Globus pallidus (tissue), 1 donor: Measurements from ENCODE around the gene SPECC1L.

Experiments
- DNase-seq: peaks from one replicate; pipeline ENCODE4 v3.0.0-alpha.2; 2015; ENCODE audit warnings: low spot score

The SPECC1L gene

DNA sequence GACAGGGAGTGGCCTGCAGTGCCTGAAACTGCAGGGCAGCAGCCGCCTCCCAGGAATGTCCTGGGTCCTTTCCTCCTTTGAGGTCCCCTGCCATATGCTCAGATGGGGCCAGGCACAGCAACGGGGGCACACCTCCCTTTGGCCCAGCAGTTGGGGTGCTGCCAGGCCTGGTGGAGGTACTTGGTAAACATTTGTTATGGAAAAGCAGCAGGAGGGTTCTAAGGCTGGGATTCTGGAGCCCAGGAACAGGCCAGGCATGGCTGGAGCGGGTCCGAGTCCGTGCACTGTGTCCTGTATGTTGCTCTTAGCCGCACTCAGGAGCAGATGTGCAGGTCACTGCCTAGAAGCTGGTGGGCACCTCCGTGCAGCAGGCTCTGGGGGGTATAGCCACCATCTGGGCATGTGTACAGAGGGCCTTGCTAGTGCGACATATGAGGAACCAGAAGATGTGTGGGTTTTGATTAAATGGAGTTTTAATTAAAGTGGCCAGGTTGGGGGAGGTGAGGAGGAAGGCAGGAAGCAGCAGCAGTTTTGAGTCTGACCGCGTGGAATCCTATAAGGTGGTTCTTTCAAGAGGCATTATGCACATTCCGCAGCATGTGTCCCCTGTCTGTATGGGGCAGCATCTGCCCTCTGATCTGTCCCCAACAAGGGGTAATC lies 158.2 kb downstream of the SPECC1L start:
- no peak for DNase-seq

DNA sequence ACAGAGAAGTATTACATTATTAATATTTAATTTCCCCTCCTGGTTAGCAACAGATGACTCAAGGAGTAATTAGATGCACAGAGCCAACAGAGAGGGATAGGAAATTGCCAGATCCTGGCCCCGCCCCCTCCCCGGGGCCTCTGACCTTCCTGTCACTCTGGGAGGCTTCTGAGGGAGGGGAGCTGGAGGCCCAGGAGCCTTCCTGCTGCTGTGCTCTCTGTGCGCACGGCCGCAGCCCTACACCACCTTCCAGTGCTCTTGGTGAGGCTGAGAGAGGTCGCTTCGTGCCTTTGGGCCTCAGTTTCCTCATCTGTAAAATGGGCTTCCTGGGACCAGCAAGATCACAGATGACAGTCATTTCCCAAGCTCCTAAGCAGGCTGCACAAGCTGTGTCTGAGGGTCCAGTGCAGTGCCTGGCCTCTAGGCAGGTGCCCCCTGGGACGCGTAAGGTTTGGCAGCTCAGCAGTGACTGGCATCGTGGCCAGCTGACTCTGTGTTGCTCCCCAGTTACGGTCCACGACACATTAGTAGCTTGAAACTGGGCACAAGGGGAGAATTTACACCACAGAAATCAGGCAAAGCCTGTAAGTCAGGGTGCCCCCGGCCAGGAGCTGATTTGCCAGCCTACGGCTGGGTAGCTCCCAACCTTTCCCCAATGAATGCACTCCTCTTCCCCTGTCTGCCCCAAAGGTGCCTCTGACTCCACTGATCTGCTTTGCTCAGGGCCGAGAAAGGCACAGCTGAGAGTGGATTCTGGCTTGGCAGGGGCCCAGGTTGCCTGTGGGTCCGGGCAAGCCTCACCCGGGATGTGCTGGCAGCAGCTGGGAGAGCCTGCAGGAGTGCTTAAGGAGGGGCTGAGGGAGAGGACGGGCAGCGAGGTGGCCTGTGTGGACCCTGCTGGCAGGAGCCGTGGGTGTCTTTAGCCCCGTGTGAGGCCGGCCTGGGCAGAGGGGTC lies 159.1 kb downstream of the SPECC1L start:
- DNase-seq = no peak

DNA sequence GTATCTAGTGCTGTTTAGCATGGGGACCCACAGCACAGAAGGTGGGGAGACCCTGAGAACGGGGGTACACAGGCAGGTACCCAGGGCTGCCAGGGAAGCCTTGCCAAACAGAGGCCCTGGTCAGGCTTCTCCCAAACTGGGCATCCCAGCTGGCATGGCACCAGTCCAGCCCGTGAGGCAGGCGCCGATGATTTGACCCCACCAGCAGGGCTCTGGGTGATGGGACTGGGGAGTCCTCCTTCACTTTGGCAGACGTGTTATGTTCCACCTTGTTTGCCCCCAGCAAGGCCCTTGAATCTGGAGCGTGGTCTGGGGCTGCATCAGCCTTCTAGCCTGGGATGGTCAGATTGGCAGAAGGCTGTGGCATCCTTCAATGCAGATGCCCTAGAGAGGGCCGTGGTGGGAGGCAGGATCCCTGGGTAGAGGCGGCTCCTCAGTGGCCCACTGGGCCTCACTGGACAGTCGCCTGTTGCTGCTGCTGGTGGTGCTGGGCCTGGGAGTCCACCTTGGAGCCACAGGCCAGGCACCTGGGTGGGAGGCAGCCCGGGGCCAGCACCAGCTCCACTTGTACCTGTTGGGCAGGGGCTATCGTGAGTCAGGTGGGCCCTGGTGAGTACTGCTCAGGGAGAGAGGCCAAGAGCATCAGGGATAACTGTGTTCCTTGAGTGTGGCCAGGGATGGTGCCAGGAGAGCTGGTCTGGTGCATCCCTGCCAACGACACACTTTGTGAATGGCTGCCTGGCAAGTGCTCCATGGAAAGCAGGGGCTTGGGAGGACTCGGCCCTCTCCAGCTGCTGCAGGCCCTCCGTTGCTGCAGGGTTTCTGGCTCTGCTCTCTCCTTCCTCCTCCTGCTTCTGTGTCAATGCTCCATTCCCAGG lies 160.0 kb downstream of the SPECC1L start:
- DNase-seq = no peak

DNA sequence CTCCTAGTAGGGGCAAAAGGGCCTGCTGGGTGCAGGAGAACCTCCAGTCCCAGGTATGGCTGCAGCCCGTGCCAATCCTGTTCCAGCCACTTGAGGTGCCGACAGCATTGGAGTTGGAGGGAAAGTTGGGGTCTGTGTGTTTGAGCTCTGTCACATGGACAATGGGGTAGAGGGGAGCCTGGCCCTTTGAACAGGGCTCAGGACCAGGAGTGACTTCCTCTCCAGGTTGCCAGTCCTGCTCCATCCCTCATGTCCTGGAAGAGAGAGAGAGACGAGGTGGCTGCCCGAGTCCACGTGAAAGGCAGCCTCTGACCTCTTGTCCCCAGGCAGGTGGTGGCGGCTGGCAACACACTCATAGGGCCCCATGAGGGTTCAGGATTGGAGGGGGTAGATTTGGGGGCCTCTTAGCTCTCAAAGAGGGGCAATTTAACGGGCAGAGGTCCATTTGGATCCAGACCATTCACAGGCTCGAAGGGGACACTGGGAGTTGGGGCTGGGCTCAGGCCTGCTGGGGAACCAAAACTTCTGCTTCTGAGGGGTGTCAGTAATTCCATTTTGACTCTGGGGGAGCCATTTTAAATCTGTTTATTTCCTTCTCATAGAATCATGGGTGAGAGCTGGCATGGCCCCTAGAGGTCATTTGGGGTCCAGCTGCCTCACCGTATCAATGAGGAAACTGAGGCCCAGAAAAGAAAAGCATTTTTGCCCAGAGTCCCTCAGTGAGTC lies 160.8 kb downstream of the SPECC1L start:
- DNase-seq = no peak

GRCh38 chr22:24432059-24432853 lies 161.6 kb downstream of the SPECC1L start:
- peak; percentile 22 for DNase-seq

GRCh38 chr22:24433001-24433827 lies 162.6 kb downstream of the SPECC1L start:
- no peak for DNase-seq

DNA sequence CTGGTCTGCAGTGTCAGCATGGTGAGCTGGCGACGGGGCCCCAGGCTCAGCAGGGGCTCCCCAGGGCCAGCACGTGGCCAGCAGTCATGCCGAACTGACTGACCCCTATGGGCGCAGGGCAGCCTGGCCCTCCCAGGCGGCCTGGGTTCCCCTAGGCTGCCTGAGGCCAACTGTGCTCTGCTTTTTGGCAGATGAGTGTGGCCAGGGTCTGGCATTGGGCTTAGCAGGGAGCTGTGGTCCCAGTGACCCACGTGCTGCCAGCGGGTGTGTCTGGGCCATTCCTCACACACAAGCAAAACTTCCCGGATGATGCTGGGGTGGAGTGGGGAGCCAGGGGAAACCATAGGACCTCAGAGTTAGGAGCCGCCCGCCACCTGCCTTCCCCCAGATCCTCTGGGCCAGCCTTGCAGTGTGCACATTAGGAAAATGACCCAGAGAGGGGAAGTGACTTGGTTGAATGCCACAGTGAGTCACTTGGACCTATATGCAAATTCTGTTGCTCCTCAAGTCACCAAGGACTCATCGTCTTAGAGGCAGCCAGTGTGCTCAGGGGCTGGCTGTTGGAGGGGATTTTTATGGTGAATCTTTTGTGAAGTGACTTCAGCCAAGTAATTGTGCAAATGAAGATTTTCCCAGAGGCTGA lies 163.3 kb downstream of the SPECC1L start:
- DNase-seq = no peak

DNA sequence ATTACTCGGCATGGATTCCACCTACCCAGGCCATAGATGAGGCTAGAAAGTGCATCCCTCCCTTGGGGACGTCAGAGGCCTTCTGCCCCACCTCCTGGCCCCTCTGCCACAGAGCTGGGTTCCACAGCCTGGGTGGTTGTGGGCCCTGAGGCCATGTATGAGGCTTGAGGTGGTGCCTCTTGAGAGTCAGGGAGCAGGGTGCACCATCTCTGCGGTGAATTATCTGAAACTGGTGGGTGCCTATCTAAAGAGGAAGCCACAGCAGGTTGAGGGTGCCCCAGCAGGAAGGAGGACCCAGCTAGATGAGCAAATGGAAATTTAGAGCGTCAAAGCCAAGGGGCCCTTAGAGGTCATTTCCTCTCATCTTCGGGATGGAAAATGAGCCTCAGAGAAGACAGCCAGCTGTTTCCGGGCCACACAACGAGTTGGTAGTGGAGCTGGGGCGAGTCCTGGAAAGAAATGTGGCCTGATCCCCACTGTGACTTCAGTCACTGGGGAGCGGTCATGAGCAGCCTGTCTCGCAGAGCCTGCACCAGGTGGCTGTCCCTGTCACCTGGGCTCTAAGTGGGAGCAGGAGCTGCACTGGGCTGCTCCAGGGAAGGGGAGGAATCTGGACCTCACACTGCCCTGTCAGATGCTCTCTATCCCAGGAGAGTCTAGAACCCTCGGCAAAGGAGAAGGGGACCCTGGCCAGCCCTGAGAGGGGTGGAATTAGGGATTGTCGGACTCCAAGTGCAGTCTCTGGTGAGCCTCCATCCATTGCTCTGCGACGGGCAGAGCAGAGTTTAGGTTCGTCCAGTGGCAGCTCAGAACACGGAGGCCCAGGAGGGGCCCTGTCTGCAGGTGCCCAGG lies 164.1 kb downstream of the SPECC1L start:
- DNase-seq = peak; percentile 19

GRCh38 chr22:24435323-24435645 lies 164.7 kb downstream of the SPECC1L start:
- DNase-seq = no peak

DNA sequence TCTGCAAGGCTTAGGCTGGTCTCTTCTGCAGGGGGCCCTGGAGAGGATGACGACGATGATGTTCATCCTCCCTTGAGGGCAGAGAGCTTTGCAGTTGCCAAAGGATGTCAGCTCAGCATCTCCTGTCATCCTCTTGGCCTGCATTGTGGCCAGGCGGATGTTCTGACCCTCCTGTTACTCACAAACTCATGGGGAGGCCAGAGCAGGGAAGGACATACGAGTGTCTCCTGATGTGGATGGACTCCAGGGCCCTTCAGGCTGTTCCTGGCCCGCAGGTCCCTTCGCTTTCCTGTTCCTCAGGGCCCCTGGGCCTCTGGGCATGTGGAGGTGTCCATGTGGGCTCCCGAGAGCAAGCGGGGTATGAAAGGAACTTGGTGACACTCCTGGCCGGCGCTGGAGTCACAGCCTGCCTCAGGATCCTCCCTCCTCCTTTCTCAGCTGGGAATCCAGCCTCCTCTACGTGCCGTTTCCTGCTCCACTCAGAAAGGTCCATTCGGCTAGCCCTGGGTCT lies 165.3 kb downstream of the SPECC1L start:
- DNase-seq = no peak

- DNase-seq = no peak
These were observed 165.9 kb downstream of the SPECC1L start for GRCh38 chr22:24436553-24436952.

DNA sequence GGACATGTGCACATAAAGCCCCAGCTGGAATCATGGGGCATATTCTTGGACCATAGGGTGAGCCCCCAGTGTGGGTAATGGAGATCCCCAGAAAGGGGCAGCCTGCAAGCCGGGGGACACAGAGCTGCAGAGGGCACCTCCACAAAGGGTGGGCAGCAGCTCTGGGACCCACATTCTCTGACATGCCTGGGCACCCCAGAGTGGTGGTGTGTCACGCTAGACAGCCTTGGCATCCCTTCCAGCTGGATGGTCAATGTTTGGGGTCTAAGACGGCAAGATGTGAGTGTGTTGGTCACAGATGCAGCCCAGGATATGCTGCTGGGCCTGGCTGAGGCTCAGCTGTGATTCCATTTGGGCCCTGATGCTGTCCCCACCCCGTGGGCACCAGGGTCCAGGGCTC lies 166.5 kb downstream of the SPECC1L start:
- DNase-seq = no peak

GRCh38 chr22:24437741-24438328 lies 167.2 kb downstream of the SPECC1L start:
- no peak for DNase-seq

DNA sequence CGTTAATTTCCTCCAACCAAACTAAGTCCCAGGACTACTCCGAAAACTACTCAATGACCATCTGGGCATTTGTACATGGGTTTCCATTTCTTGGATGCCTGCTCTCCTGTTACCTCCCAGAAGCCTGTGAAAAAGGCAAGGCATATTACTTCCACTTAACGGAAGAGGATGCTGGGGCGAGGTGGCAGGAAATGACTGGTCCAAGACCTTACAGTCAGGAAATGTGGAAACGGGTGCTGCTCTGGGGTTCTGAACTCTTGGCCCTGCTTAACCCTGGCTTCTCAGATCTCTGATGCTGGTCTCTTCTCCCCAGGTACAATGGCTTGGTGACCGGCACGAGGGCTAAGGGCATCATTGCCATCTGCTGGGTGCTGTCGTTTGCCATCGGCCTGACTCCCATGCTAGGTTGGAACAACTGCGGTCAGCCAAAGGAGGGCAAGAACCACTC lies 169.7 kb downstream of the SPECC1L start:
- DNase-seq = no peak

DNA sequence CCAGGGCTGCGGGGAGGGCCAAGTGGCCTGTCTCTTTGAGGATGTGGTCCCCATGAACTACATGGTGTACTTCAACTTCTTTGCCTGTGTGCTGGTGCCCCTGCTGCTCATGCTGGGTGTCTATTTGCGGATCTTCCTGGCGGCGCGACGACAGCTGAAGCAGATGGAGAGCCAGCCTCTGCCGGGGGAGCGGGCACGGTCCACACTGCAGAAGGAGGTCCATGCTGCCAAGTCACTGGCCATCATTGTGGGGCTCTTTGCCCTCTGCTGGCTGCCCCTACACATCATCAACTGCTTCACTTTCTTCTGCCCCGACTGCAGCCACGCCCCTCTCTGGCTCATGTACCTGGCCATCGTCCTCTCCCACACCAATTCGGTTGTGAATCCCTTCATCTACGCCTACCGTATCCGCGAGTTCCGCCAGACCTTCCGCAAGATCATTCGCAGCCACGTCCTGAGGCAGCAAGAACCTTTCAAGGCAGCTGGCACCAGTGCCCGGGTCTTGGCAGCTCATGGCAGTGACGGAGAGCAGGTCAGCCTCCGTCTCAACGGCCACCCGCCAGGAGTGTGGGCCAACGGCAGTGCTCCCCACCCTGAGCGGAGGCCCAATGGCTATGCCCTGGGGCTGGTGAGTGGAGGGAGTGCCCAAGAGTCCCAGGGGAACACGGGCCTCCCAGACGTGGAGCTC lies 170.2 kb downstream of the SPECC1L start:
- no peak for DNase-seq

DNA sequence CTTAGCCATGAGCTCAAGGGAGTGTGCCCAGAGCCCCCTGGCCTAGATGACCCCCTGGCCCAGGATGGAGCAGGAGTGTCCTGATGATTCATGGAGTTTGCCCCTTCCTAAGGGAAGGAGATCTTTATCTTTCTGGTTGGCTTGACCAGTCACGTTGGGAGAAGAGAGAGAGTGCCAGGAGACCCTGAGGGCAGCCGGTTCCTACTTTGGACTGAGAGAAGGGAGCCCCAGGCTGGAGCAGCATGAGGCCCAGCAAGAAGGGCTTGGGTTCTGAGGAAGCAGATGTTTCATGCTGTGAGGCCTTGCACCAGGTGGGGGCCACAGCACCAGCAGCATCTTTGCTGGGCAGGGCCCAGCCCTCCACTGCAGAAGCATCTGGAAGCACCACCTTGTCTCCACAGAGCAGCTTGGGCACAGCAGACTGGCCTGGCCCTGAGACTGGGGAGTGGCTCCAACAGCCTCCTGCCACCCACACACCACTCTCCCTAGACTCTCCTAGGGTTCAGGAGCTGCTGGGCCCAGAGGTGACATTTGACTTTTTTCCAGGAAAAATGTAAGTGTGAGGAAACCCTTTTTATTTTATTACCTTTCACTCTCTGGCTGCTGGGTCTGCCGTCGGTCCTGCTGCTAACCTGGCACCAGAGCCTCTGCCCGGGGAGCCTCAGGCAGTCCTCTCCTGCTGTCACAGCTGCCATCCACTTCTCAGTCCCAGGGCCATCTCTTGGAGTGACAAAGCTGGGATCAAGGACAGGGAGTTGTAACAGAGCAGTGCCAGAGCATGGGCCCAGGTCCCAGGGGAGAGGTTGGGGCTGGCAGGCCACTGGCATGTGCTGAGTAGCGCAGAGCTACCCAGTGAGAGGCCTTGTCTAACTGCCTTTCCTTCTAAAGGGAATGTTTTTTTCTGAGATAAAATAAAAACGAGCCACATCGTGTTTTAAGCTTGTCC lies 171.0 kb downstream of the SPECC1L start:
- no peak for DNase-seq
